ENCODE results near the gene SOCS4. TPM values are rescaled to one million over a fixed set of nuclear protein-coding genes. Genes with fewer than 3 reads are reported as not detected.
A peak's percentile ranks its signal among the peaks of the same experiment; 100 is the strongest.

Gene SOCS4
- total and polyA plus RNA-seq, 2 of the 13 experiments (the other 11 are each of a cell fraction or from before 2014, with no cell fraction given): 4.0 to 10.0 TPM

DNA sequence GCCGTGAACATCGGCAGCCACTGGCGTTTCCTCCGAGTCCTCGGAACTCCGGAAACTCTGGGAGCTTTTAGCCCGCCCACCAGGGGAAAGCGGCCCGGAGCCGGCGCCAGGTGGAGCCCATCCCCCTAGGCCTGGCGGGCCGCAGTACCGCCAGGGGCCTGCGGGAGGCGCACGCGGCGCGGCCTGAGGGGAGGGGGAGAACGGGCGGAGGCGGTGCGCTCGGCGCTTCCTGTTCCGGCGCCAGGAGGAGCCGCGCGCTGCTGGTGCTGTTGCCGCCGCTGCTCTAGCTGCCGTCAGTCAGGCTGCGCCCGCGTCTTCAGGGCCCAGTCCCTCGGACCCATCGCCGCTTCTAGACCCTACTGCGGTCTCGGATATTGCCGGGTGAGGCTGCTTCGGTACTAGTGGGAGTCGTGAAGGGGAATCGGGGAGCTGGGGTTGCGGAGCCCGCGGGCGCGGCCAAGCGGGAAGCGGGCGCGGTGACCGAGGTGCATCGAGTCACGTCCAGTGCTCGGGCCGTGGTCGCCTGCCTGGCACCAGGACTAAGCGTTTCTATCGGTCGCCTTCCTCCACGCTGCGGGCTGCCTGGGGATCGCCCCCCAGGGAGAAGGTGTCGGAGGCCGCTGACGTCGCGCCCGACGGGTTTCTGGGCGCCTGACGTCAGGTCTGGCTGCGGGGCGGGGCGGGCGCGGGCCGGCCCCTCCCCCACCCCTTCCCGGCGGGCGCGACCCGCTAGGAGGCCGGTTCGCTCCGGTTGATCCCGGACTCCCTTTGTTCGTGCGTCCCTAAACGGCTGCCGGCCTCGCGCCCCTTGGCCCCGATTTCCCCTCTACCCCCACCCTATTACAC is 24.6 kb downstream of the SOCS4 start, which contains the start of gene MAPK1IP1L (continued):
- TF ChIP-seq RFX5 (IDR thresholded peaks at IDR 0.05; ENCODE audit: low read depth, low read length): 0 out of 2 replicates have a peak, but pooled peaks have one; percentile 5
- TF ChIP-seq, protein P1, sequence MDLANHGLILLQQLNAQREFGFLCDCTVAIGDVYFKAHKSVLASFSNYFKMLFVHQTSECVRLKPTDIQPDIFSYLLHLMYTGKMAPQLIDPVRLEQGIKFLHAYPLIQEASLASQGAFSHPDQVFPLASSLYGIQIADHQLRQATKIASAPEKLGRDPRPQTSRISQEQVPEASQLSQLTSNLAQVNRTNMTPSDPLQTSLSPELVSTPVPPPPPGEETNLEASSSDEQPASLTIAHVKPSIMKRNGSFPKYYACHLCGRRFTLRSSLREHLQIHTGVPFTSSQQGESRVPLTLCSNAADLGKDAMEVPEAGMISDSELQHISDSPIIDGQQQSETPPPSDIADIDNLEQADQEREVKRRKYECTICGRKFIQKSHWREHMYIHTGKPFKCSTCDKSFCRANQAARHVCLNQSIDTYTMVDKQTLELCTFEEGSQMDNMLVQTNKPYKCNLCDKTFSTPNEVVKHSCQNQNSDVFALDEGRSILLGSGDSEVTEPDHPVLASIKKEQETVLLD (CRISPR knock-in tag; IDR thresholded peaks at IDR 0.05; ENCODE audit: low read depth): peak; percentile 63
- TF ChIP-seq TSC22D2 (CRISPR knock-in tag; IDR thresholded peaks at IDR 0.05; ENCODE audit: borderline replicate concordance): peak; percentile 6; the same call in 1 of the 2 replicates
- no peak for TF ChIP-seq SNRNP70 (IDR thresholded peaks at IDR 0.05; ENCODE audit: low read depth, low read length)
- TF ChIP-seq KLF11 (CRISPR knock-in tag; IDR thresholded peaks at IDR 0.05): no peak
- TF ChIP-seq HMGXB4 (CRISPR knock-in tag; IDR thresholded peaks at IDR 0.05; ENCODE audit: borderline replicate concordance in 1 of 2, low read depth in 1 of 2): peak; percentile 97 to 99
- TF ChIP-seq TFDP2 (CRISPR knock-in tag; IDR thresholded peaks at IDR 0.05): peak; percentile 87
- peak; percentile 35; the same call in 1 of the 2 replicates for TF ChIP-seq HNF4G (IDR thresholded peaks at IDR 0.05; ENCODE audit: borderline replicate concordance, low read depth, low read length)
- 0 out of 2 replicates have a peak, but pooled peaks have one; percentile 22 for TF ChIP-seq HNF4G (CRISPR knock-in tag; IDR thresholded peaks at IDR 0.05; ENCODE audit: borderline replicate concordance, low read depth)
- 0 out of 2 replicates have a peak, but pooled peaks have one; percentile 19 for TF ChIP-seq NFATC3 (CRISPR knock-in tag; IDR thresholded peaks at IDR 0.05)
- TF ChIP-seq ZNF451 (CRISPR knock-in tag; IDR thresholded peaks at IDR 0.05): peak; percentile 91
- peak; percentile 92; the same call in 1 of the 2 replicates for TF ChIP-seq ZNF30 (CRISPR knock-in tag; IDR thresholded peaks at IDR 0.05)
- TF ChIP-seq PRMT3 (CRISPR knock-in tag; IDR thresholded peaks at IDR 0.05; ENCODE audit: borderline replicate concordance, low read depth): no peak
- peak; percentile 26 for TF ChIP-seq FOSL2 (CRISPR knock-in tag; IDR thresholded peaks at IDR 0.05)
- TF ChIP-seq, protein P2, sequence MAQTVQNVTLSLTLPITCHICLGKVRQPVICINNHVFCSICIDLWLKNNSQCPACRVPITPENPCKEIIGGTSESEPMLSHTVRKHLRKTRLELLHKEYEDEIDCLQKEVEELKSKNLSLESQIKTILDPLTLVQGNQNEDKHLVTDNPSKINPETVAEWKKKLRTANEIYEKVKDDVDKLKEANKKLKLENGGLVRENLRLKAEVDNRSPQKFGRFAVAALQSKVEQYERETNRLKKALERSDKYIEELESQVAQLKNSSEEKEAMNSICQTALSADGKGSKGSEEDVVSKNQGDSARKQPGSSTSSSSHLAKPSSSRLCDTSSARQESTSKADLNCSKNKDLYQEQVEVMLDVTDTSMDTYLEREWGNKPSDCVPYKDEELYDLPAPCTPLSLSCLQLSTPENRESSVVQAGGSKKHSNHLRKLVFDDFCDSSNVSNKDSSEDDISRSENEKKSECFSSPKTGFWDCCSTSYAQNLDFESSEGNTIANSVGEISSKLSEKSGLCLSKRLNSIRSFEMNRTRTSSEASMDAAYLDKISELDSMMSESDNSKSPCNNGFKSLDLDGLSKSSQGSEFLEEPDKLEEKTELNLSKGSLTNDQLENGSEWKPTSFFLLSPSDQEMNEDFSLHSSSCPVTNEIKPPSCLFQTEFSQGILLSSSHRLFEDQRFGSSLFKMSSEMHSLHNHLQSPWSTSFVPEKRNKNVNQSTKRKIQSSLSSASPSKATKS (CRISPR knock-in tag; IDR thresholded peaks at IDR 0.05): no peak
- peak; percentile 92 for TF ChIP-seq KMT2A (CRISPR knock-in tag; IDR thresholded peaks at IDR 0.05)
- TF ChIP-seq ZNF629 (CRISPR knock-in tag; conservative IDR thresholded peaks at IDR 0.05): 0 out of 2 replicates have a peak, but pooled peaks have one; percentile 32
- TF ChIP-seq, protein P3, sequence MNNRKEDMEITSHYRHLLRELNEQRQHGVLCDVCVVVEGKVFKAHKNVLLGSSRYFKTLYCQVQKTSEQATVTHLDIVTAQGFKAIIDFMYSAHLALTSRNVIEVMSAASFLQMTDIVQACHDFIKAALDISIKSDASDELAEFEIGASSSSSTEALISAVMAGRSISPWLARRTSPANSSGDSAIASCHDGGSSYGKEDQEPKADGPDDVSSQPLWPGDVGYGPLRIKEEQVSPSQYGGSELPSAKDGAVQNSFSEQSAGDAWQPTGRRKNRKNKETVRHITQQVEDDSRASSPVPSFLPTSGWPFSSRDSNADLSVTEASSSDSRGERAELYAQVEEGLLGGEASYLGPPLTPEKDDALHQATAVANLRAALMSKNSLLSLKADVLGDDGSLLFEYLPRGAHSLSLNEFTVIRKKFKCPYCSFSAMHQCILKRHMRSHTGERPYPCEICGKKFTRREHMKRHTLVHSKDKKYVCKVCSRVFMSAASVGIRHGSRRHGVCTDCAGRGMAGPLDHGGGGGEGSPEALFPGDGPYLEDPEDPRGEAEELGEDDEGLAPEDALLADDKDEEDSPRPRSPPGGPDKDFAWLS (CRISPR knock-in tag; IDR thresholded peaks at IDR 0.05; ENCODE audit: borderline replicate concordance): 0 out of 2 replicates have a peak, but pooled peaks have one; percentile 73
- no peak for TF ChIP-seq ZNF251 (CRISPR knock-in tag; IDR thresholded peaks at IDR 0.05)
